SK-N-MC (cell line): ENCODE results near the gene TXLNA.

Source experiments
- EZH2 ChIP-seq: fragments of 200-600 bp; sonication (generic); IDR thresholded peaks from one replicate; pipeline ENCODE4 v1.6.1; 2017; ENCODE audit warnings: antibody characterized with exemption
- POLR2AphosphoS5 ChIP-seq: IDR thresholded peaks from 2 replicates; pipeline ENCODE4 v1.6.1; 2012; ENCODE audit warnings: mild to moderate bottlenecking, low read depth, low read length, borderline replicate concordance

DNA sequence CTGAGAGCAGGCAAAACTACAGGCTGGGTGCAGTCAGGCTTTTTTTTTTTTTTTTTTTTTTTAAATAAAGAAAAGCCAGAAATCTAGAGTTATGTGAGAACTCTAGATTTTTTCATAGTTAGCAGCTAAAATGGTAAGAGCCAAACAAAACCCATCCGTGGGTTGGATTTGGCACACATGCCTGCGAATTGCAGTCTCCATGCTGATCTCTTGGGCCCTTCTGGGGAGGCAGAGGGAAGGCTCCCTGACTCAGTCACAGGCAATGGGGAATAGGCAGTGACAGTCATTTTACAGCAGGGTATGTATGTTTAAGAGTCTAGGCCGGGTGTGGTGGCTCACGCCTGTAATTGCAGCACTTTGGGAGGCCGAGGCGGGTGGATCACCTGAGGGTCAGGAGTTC lies 2.6 kb downstream of the TXLNA start:
- no peak for TF ChIP-seq EZH2
- no peak for TF ChIP-seq POLR2AphosphoS5
